Activated CD8-positive, alpha-beta memory T cell treated with anti-CD3 and anti-CD28 coated beads, Interleukin-2, amount 50 U/mL, for 1 hour (primary cell): ENCODE data around the gene FOXN3.
"Not testable (repeated sequence)": the region's sequence is repeated elsewhere in the genome, so short reads cannot be mapped to it uniquely, and the experiment has no call there.

ENCODE experiments used
- DNase-seq: peaks from one replicate; pipeline ENCODE4 v3.0.0-alpha.2; 2020; ENCODE audit errors: extremely low read depth

The FOXN3 gene

DNA sequence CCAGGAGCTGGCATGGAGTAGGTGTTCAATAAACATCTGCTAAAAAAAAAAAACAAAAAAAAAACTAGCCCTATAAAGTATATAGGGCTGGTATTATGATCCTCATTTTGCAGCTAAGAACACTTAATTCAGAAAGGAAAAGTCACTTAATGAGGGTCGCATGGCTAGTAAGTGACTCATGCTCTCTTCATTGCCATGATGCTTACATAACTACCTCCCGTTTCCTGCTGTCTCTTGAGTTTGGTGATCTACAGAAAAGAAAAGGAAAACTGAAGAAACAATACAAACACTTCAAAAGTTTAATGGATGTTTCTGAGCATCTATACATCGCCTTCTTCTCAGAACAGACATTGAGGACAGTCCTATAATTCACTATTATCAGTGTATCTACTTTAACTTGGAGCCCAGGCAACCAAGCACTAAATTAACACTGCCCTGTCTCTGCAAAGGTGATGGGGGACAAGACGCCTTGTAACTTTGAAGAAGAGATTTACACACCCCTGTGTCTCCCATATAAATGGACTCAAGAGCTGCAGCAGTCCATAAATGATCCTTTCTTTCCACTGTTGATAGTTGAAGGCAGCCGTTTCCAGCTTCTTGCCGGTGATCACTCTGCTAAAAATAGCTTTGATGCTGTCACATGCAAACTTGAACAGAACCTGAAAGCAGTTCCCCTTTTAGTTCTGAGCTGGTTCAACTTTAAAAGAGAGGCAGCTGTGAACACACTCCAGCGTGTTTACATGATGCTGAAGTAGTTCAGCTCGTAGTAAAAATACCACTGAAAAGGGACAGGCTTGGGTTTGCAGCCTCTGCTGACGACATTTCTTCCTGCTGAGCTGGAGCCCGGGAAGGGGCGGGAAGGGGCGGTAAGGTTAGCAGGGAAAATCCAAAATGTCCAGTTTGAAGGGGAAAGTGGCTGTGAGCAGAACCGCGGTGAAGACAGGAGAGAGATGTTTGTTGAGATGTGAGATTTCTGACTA is 113.3 kb downstream of the FOXN3 start:
- DNase-seq, result no peak

DNA sequence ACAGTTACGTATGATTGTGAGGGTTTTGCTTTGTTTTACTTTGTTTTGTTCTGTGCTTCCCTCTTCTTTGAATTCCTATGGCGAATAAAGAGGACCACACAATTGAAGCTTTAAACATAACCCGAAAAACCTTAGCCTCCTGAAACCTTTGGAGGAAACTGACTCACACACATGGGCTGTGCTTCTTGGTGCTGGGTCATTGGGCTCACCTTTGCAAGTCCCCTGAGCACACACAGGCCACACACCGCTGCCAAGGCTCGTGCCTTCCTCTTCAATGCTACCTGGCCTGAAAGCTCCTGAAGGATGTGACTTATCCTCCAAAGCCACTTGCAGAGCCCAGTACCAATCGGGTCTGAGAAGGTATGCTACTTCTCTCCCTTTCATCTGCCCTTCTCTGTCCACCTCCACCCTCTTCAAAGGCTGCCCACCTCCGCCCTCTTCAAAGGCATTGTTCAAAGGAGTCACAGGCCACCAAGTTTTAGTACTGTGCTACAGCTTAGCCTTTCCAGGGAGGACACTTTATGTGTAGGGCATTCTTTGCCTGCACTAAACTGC is 114.6 kb downstream of the FOXN3 start:
- DNase-seq, result no peak

DNA sequence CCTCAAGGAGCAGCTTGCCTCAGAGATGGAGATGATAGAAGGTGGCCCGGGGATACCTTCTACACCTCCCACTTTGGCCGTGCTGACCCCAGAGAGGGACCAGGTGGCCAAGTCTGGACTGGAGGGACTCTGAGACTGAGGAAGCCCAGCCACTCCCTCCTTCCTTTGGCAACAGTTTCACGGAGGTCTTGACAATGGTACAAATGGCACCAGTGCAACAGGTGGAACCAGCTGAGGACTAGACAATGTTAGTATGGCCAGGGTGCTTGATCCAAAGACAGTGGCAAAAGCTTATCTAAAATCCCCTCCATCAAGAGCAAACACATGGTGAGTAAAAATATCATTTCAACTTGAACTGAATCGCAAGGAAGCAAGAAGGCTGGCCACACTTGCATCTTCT is 117.4 kb downstream of the FOXN3 start:
- no peak for DNase-seq

DNA sequence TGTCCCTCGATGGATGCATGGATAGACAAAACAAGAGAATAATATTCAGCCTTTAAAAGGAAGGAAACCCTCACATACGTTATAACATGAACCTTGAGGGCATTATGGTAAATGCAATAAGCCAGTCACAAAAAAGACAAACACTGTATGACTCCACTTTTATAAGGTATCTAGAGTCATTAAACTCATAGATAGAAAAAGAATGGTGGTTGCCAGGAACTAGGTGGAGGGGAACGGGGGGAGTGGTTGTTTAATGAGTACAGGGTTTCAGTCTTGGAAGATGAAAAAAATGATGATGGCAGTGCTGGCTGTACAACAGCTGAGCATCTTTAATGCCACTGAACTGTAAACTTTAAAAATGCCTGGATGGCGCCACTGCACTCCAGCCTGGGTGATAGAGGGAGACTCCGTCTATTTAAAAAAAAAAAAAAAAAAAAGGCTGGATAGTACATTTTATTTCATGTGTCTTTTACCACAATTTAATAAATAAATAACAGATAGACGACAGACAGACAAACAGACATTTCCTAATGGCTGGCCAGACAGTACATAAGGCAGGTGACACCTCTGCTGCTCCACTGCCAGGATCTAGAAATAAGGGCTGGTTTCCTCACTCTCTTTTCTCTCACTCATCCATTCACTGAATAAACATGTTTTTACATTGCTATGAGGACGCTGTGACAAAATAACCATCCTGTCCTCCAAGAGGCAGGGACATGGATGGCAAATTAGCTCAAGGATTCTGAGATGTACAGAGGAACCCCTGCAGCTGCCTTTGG is 118.8 kb downstream of the FOXN3 start:
- no peak for DNase-seq

DNA sequence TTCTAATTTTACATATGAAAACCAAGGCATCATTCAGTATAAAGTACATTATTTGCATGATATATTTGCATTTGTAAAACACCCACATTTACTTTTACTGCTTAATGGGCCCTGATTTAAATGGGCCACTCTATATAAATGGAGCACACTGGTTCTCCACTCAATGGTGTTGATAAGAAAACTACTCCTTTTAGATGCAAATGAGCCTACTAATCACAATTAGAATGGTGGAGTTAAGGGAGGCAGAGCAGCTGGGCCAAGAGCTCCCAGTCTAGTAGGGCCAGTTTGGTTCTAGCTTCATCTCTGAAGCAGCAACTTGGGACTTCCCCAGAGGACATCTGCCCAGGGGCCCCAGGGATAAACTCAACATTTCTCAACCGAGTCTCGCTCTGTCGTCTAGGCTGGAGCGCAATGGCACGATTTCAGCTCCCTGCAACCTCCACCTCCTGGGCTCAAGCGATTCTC is 120.7 kb downstream of the FOXN3 start:
- no peak for DNase-seq

DNA sequence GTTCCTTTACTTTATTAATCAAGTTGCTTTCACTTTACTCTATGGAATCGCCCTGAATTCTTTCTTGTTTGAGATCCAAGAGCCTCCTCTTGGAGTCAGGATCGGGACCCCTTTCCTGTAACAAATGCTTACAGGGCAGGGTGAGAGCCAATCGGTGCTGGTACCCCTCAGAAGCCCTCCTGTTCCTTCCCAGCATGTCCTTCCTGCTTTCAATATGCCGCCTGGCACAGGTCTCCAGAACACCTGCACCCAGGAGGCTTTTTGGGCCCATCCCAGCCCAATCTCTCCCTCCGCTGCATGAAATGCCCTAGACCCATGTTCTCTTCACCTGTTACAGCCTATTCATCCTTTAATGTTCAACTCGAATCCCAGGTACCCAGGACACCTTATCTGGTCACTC is 122.2 kb downstream of the FOXN3 start:
- no peak for DNase-seq

DNA sequence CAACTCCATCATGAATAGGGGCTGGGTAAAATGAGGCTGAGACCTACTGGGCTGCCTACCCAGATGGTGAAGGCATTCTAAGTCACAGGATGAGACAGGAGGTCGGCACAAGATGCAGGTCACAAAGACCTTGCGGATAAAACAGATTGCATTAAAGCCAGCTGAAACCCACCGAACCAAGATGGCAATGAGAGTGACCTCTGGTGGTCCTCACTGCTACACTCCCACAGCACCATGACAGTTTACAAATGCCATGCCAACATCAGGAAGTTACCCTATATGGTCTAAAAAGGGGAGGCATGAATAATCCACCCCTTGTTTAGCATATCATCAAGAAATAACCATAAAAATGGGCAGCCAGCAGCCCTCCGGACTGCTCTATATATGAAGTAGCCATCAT is 122.6 kb downstream of the FOXN3 start:
- not testable (repeated sequence) for DNase-seq

DNA sequence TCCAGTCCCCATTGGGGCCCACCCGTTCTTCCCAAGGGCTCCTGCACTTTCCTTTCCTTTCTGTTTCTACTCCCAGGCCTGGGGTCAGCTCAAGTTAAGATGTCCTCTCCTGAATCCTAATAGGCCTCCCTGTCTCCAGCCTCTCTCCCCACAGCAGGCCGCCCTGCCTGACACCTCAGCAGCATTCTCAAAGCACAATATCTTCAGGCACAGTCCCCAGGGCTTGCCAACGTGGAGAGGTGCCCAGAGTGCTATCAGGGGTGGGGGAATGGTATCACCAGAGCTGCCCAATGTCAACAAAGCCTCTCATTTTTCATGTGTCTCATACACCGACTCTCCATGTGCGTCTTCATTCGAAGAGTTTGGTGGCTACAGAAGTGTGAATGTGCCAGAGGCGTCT is 123.0 kb downstream of the FOXN3 start:
- DNase-seq, result no peak

DNA sequence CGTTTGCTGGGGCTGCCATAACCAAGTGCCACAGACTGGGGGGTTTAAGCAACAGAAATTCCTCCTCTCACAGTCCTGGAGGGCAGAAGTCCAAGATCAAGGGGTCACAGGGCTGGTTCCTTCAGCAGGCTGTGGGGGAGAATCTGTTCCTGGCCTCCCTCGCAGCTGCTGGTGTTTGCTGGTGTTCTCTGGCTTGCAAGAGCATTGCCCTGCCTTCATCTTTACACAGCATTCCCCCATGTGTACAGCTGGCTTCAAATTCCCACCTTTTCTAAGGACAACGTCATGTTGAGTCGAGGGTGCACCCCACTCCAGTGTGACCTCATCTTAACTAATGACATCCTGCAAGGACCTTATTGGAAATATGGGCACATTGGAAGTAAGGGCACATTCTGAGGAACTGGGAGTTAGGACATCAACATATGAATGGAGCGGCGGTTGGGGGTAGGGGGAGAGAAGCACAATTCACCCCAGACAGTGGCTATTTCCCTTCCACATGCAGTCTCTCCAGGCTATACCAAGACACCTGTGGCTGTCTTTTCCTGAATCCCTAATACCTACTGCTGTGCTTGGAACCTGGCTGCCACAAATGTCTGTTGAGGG is 123.6 kb downstream of the FOXN3 start:
- DNase-seq, result no peak

DNA sequence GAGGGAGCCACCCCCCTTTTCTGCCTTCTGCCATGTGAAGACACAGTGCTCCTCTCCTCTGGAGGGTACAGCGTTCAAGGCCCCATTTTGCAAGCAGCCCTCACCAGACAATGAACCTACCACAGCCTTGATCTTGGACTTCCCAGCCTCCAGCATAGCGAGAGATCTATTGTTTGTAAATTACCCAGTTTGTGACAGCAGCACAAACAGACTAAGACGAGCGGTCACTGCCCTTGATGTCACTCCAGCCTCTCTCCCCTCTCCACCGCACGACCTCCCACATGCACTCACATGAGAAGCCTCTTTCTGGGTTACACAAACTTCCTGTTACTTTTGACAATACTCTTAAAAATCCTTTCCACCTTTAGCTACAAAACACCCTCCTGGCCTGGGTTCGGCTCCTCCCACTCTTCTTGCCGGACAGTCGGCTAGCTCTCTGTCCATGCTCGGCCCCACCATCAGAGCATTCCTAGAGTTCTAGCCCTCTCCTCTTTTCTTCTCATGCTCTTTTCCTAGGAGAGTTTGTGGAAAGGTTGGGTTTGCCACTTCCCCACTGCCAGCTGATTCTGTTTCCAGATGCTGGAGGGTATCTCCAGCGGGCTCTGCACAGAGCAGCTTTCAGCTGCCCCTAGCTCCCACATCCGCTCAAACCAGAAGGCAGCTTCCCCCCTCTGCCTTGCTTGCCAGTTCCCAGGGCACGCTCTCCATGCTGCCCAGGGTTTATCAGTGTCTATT is 124.3 kb downstream of the FOXN3 start:
- no peak for DNase-seq

DNA sequence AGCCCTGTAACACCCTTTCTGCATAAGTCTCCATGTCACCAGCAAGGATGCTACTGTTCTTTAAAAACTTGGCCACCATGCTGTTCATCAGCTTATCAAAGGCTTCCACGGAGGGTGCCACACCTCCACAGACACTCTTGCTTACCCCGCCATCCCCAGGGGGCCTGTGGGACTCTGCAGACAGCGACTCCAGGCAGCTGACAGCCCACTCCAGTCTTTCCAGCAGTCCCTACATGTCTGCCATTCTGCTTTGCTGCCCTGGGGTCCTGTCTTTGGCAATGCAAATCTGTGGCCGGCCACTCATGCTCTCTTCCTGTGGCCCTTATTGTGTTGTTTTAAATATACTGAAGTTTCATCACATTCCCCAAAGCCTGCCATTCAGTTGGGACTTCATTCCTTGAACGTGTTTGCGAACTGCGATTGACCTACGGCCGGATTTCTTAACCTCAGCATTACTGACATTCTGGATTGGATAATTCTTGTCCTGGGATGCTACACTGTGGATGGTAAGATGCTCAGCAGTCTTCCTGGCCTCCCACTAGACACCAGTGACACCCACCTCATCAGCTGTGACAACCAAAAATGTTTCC is 125.6 kb downstream of the FOXN3 start:
- no peak for DNase-seq

DNA sequence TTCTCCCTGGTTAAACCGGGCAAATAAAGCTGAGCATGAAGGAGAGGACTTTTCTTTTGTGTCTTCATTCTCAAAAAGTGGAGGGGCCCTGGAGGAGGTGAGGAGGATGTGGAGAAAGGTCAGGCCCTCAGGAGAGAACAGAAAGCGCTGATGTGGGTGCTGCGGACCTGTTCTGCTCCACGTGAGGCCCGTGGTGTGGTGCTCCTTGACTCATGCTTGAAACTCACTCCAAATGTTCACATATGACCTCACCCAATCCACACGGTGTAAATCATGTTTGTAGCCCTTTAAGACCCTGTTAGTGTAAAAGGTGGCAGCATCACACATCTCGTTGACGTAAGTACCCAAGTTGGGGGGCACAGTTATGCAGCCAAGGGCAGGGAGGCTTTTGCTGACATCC is 126.2 kb downstream of the FOXN3 start:
- no peak for DNase-seq

DNA sequence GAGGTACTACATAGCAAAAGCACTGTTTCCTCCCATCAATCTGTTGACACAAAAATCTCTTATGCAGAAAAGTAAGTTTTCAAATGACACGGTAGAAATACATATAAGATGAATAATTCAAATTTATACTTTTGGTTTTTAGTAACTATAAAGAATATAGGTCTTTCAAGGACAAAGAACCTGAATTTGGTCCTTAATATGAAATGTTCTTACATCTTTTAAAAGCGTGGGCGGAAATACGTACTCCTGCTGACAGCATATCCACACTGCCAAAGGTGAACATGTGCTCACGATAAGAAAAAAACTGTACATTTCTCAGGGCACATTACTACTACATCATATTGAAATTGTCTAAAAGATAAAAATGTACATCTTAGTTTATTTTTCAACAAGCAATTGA is 127.6 kb downstream of the FOXN3 start:
- no peak for DNase-seq

DNA sequence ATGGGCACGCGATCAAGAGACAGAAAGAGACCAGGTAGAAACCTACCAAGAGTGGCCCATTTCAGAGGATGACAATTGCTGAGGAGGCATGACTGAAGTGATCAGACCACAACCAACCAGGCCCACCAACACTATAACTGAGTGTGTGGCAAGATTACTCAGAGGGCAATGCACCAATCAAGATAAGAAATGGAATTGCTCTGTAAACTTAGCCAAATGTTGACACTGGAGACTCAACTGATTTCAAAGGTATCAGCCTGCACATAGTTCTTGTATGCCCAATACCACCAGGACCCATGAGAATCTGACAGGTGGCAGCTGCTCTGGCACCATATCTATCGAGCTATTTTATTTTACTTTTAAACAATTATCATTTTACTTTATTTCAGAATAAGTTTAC is 128.9 kb downstream of the FOXN3 start:
- DNase-seq, result no peak

DNA sequence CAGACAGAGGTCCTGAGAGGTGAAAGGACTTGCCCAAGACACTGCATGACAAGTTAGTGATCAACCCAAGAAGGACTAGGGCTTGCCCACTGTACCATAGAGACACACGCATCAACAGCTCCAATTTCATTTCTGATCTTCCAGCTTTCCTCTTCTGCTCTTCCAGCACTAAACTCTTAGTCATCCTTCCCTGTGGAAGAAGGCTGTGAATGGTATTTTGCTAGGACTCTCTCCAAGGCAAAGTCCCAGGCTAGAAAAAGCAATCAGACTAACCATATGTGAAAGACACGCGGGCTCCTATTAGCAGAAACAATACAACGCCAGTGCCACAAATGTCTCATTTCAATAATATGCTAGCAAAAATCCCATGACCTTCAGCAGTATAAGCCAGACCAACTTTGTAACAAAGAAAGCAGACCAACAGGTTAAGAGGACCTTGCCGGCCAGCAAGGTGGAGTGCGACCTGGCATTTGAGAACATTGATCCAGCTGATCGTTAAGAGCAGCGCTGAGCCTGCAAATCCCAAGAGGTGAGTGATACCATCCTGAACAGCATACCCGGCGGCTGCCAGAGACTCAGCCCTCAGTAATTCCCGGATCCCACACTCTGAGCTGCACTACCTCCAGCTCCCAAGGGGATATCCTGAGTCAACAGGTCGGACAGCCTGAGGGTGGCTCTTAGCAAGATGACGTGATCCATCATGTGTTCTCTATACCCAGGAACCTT is 132.5 kb downstream of the FOXN3 start:
- DNase-seq, result no peak

DNA sequence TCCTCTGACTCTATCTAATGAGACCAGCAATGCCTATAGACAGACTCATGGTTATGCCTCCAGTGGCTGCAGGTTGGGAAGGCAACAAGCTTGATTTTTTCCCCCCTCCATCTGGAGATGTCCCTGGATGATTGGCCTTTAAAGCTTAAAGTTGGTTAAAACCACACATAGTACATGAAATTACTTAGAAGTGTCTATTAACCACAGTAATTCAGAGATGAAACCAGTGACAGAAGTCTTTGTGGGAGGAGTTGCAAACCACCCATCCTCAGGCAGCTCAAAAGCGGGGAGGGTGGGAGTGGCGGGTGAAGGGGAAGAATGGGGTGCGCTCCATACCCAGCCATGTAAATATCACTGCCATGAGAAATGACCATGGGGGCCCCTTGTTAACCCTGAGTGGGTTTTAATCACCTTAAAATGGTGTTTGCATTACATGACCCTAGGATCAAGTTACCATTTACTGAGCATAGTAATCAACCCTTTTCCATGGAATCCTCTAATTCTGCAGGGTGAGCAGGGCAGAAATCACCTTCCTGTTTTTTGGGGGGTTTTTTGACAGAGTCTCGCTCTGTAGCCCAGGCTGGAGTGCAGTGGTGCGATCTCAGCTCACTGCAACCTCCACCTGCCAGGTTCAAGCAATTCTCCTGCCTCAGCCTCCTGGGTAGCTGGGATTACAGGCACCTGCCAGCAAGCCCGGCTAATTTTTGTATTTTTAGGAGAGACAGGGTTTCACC is 133.5 kb downstream of the FOXN3 start:
- DNase-seq, result no peak

DNA sequence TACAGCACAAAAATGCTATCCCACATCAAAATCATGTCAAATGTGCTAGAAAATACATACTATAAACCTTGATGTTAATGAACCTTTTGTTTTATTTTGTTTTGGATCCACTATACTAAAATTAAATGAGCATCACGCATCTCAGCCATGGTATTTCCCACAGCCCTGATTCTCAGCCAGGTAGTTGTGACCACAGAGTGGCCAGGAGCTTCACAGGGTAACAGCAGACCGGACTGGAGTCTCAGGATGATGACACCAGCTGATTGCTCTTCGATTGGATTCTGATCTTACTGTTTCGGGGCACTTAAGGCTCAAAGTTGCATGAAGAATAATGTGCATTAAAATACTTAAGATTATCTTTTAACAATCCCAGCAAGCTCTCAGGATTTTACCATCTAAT is 134.8 kb downstream of the FOXN3 start:
- DNase-seq, result no peak

DNA sequence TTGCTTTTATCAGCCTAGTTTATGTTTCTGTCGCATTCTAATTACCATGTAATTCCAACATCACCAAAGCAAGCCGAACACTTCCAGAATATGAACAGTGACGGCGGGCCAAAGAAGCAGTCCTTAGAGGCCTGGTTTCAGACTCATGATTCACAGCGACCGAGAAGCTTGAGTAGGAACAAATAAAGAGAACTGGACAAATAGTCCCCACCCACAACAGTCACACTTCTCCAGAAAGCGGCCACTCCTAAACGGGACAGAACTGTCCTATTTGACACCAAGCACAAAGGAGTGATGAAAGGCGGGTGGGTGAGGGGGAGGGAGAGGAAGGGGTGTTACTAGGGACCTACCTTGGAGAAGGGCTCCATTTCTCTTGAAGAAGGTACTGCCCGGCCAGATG is 136.4 kb downstream of the FOXN3 start:
- DNase-seq, result no peak

DNA sequence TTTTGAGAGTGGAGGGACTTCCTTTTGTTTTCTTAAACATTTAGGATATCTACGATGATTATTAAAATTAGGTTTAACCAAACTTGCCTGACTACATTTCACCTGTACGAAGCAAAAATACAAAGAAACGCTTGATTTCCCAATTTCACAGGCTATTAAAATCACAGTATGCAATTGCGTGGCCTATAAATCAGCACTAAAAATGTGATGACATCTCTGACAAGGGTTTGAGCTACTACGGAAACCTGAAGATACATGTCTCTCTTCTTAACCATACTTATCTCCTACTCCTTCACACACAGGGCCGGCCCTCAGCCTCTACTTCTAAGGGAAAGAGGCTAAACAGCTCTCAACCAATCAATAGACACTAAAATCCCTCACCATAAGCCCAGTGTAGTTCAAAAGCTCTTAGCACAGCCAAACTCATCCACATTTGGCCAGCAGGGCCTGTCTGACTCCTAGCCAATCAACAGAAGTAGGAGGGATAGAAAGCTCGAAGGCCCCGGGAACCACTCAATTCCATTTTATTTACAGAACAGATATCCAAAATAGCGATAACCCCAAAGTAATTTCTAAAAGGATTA is 137.3 kb downstream of the FOXN3 start:
- DNase-seq, result no peak
